NCI-H146 treated with DMSO at 0.1 percent for 48 hours (cell line): ENCODE data around the gene CKMT2.

ENCODE experiments used
- DNase-seq: peaks from one replicate; lab custom pipeline; 2025; ENCODE audit not compliant: unreplicated experiment; lab: John Stamatoyannopoulos, UW

Gene CKMT2

GRCh38 chr5:81302596-81302995, 69.5 kb downstream of the CKMT2 start:
- DNase-seq, result no peak

- DNase-seq, result no peak
These were observed 70.4 kb downstream of the CKMT2 start for GRCh38 chr5:81303563-81303962.

DNA sequence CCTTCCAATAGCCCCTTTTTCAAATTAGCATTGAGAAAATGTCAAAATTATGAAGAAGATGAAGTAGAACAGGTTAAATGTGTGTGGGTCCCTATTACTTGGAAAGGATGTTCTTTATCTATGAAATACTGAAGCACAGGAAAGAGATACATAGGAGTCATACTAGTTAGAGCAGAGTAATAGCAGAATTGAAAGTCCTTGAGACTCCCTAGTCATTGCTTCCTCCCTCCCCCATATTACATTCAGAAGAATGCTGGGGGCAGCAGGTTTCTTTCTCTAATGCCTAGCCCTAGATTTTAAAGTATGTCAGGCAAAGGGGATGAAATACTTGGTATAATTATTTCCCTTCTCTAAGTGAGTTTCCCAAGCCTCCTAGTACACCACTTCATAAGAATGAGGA, 72.7 kb downstream of the CKMT2 start:
- no peak for DNase-seq

DNA sequence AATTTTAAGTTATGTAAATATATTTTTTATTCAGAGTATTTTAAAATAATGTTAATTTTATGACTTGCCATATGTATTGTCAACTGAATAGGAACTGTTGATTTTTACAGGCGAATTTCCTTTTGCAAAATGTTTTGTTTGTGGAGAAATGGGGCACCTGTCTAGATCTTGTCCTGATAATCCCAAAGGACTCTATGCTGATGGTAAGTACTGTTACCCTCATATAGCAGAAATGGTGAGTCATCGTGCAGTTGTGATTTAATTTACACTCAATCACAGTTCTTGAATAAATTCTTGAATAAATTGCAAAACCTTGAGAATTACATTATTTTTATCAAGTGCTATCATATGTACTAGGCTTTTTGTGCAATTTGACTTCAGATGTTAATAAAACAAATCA, 75.7 kb downstream of the CKMT2 start:
- DNase-seq, result no peak

- DNase-seq, result no peak
These were observed 77.4 kb downstream of the CKMT2 start for GRCh38 chr5:81310402-81311063.

DNA sequence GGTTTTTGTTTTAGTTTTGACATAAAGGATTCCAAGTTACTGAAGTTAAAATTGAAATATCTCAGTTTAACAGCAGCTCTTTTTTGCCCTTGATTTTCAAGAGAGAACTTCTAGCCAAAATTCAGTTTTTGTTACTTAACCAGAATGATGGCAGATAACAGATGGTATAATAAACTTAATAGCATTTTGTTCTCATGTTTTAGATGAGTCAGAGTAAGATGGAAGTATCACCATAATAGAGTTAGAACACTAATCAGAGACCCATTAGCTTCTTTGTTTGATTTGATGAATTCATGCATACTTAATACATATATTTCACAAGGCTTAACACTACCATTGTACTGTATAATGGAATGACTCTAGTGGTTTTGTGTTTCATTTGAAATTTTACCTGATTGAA, 80.2 kb downstream of the CKMT2 start:
- DNase-seq, result no peak

GRCh38 chr5:81313686-81314085, 80.6 kb downstream of the CKMT2 start:
- DNase-seq, result no peak

DNA sequence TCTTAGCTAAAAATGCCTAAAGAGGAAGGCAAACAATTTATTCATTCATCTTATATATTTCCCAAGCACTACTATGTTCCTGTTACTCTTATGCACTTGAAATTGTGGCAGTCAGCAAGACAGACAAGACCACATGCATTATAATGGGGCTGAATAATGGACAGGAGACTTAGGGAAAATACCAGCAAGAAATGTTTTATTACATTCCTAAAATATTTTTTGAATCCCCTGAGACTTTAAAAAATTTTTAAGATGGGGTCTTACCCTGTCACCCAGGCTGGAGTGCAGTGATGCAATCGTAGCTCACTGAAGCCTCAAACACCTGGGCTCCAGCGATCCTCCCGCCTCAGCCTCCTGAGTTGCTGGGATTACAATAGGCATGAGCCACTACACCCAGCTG, 81.5 kb downstream of the CKMT2 start:
- no peak for DNase-seq

- DNase-seq, result no peak
These were observed 82.2 kb downstream of the CKMT2 start for GRCh38 chr5:81315336-81315735.

DNA sequence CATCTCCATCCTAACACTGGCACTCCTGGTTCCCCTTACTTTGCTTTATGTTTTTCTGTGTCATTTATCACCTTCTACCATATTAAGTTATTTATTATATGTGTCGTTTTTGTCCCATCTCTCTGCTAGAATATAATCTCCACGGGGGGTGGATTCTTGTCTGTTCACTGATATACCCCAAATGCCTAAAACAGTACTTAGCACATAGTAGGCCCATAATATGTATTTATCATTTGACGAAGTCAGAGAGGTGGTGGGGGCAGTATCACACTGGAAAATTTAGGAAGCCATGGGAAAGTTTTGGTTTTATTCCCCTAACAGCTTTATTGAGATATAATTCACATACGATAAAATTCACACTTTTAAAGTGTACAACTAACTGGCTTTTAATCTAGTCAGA, 82.7 kb downstream of the CKMT2 start:
- no peak for DNase-seq
